Dermis microvascular lymphatic vessel endothelial cell (primary cell): ENCODE data around the gene RBFA. TPM values are rescaled to one million over a fixed set of nuclear protein-coding genes. Genes with fewer than 3 reads are reported as not detected.
A peak's percentile ranks its signal among the peaks of the same experiment; 100 is the strongest.
"Not testable (repeated sequence)": the region's sequence is repeated elsewhere in the genome, so short reads cannot be mapped to it uniquely, and the experiment has no call there.

Experiments
- DNase-seq, 2 donors: peaks; one replicate each; pipeline versions ENCODE4 v3.0.0 to v3.0.0-alpha.2; 2010; ENCODE audit warnings: low read depth in 2 of 2
- total RNA-seq: library from RNA; depleted of rRNA; stranded (reverse); fragments of >200 nt; gene quantifications from 2 replicates; pipeline ENCODE4 v1.2.1, GENCODE V29; 2014

RBFA gene
- total RNA-seq: 32.4 and 34.0 TPM in 2 replicates

GRCh38 chr18:80034068-80034851 is at the start of gene RBFA:
RBFA (plus strand) TSS chr18:80034434; CDS start chr18:80034496, 62 bp downstream.
- DNase-seq: peak; percentile 93 to 98

- no peak for DNase-seq
These were observed 49.1 kb upstream of the RBFA start for GRCh38 chr18:79985172-79985571.

- no peak for DNase-seq
These were observed 47.5 kb upstream of the RBFA start for GRCh38 chr18:79986726-79987125.

GRCh38 chr18:79987566-79987965 is 46.7 kb upstream of the RBFA start:
- peak in 1 of 2 donors; percentile 37 for DNase-seq

- peak in 1 of 2 donors; percentile 72 for DNase-seq
These were observed 46.2 kb upstream of the RBFA start for GRCh38 chr18:79988071-79988450.

- peak; percentile 80 to 95 for DNase-seq
These were observed 45.6 kb upstream of the RBFA start, which contains the start of gene TXNL4A for GRCh38 chr18:79988451-79989194. TXNL4A (minus strand) TSS chr18:79988563; CDS start chr18:79988392, 171 bp downstream.

- no peak for DNase-seq
These were observed 45.1 kb upstream of the RBFA start for GRCh38 chr18:79989195-79989497.

GRCh38 chr18:79991494-79991893 is 42.7 kb upstream of the RBFA start:
- no peak for DNase-seq

- DNase-seq: not testable (repeated sequence)
These were observed 34.5 kb upstream of the RBFA start for GRCh38 chr18:79999701-80000100.

GRCh38 chr18:80000877-80001276 is 33.4 kb upstream of the RBFA start:
- DNase-seq: no peak

GRCh38 chr18:80002468-80002867 is 31.8 kb upstream of the RBFA start:
- DNase-seq: no peak

- no peak for DNase-seq
These were observed 29.5 kb upstream of the RBFA start for GRCh38 chr18:80004600-80005342.

- DNase-seq: no peak
These were observed 27.5 kb upstream of the RBFA start for GRCh38 chr18:80006724-80007123.

GRCh38 chr18:80009661-80010550 is 24.3 kb upstream of the RBFA start:
- peak in 1 of 2 donors; percentile 56 for DNase-seq

GRCh38 chr18:80010551-80010906 is 23.7 kb upstream of the RBFA start:
- no peak for DNase-seq

GRCh38 chr18:80011496-80012137 is 22.6 kb upstream of the RBFA start:
- DNase-seq: not testable (repeated sequence)

- DNase-seq: no peak
These were observed 21.5 kb upstream of the RBFA start for GRCh38 chr18:80012714-80013113.

- DNase-seq: peak in 1 of 2 donors; percentile 45
These were observed 11.6 kb upstream of the RBFA start for GRCh38 chr18:80022613-80023012.

- DNase-seq: no peak
These were observed 11.1 kb upstream of the RBFA start for GRCh38 chr18:80023173-80023572.

- no peak for DNase-seq
These were observed 7.9 kb upstream of the RBFA start for GRCh38 chr18:80026363-80026762.

GRCh38 chr18:80027719-80028118 is 6.5 kb upstream of the RBFA start:
- not testable (repeated sequence) for DNase-seq
